GM12878 (cell line): ENCODE data around the gene JHY. TPM values are rescaled to one million over a fixed set of nuclear protein-coding genes. Genes with fewer than 3 reads are reported as not detected.
A peak's percentile ranks its signal among the peaks of the same experiment; 100 is the strongest.

Source experiments
- ATAC-seq: fragments of 200-7000 bp; cut with Tn5 transposase; 3 replicates; pipeline ENCODE4 v1.9.1; 2020; ENCODE audit warnings: mild to moderate bottlenecking, moderate library complexity
- BruUV-seq: library from RNA; stranded (reverse); fragments of 400-500 nt; replicated peaks from 2 replicates; lab custom pipeline; 2021; lab: Mats Ljungman, UMichigan
- CTCF ChIA-PET: fragments of 300-600 bp; sonication (Branson Sonifier 250); formaldehyde crosslinking; extraction: SDS; loops from one replicate; lab custom pipeline; 2021; ENCODE audit warnings: inconsistent platforms; lab: Yijun Ruan, JAX
- POLR2A ChIA-PET: fragments of 350-600 bp; formaldehyde crosslinking; extraction: SDS; loops from one replicate; lab custom pipeline; 2021; ENCODE audit warnings: inconsistent platforms; lab: Charles Lee
- RAD21 ChIA-PET: fragments of 300-600 bp; sonication (Branson Sonifier 250); formaldehyde crosslinking; loops from one replicate; lab custom pipeline; 2023; ENCODE audit warnings: antibody characterized with exemption; ENCODE audit not compliant: unreplicated experiment; lab: Charles Lee
- SMC1A ChIA-PET: fragments of 300-600 bp; sonication (Branson Sonifier 250); formaldehyde crosslinking; loops from one replicate; lab custom pipeline; 2023; ENCODE audit not compliant: unreplicated experiment, uncharacterized antibody; lab: Charles Lee
- DNase-seq: peaks from one replicate; pipeline ENCODE4 v3.0.0-alpha.2; 2011; ENCODE audit warnings: low read depth, low spot score
- FAIRE-seq: peaks from 3 replicates; lab custom pipeline; 2011; peaks lifted over from hg19 to GRCh38; lab: Jason Lieb, UNC
- H2AFZ ChIP-seq: 2 replicates; pipeline ENCODE4 v1.6.0; 2011; ENCODE audit warnings: low read depth, low read length, control low read depth; ENCODE audit not compliant: control insufficient read depth
- H3K27ac ChIP-seq: 2 replicates; pipeline ENCODE4 v1.5.1; 2011; ENCODE audit warnings: control low read depth; ENCODE audit not compliant: control insufficient read depth, insufficient read depth
- H3K27me3 ChIP-seq, 2 experiments: replicated peaks in 1 of 2; 2 replicates each; pipeline versions ENCODE4 v1.6.0 to v1.6.1; 2011; ENCODE audit warnings: low read length in 1 of 2; ENCODE audit not compliant: control insufficient read depth in 2 of 2, insufficient read depth in 2 of 2
- H3K36me3 ChIP-seq, 2 experiments: 2 replicates each; pipeline ENCODE4 v1.5.1; 2011; ENCODE audit warnings: low read length in 1 of 2; ENCODE audit not compliant: control insufficient read depth in 2 of 2, insufficient read depth in 2 of 2
- H3K4me1 ChIP-seq: 2 replicates; pipeline ENCODE4 v1.6.1; 2011; ENCODE audit warnings: mild to moderate bottlenecking, low read length, moderate library complexity, mixed read lengths; ENCODE audit not compliant: control insufficient read depth, insufficient read depth
- H3K4me2 ChIP-seq: 2 replicates; pipeline ENCODE4 v1.6.0; 2011; ENCODE audit warnings: control low read depth; ENCODE audit not compliant: control insufficient read depth, insufficient read depth
- H3K4me3 ChIP-seq: fragments of 200-600 bp; sonication (generic); 2 replicates; pipeline ENCODE4 v1.5.1; 2016
- H3K79me2 ChIP-seq: 2 replicates; pipeline ENCODE4 v1.6.0; 2011; ENCODE audit warnings: low read length; ENCODE audit not compliant: control insufficient read depth, insufficient read depth
- H3K9ac ChIP-seq: 2 replicates; pipeline ENCODE4 v1.8.0; 2011; ENCODE audit warnings: low read length, control low read depth, mixed read lengths; ENCODE audit not compliant: control insufficient read depth, insufficient read depth
- H3K9me3 ChIP-seq: replicated peaks from 3 replicates; pipeline ENCODE4 v1.5.1; 2011; ENCODE audit warnings: mild to moderate bottlenecking, low read length; ENCODE audit not compliant: control insufficient read depth, insufficient read depth
- H4K20me1 ChIP-seq: 2 replicates; pipeline ENCODE4 v1.6.0; 2011; ENCODE audit not compliant: control insufficient read depth, insufficient read depth
- ATF7 ChIP-seq: fragments of 450-650 bp; IDR thresholded peaks from 2 replicates; pipeline ENCODE4 v1.6.1; 2016; ENCODE audit warnings: low read depth, mild to moderate bottlenecking
- KAT2A ChIP-seq: conservative IDR thresholded peaks from 2 replicates; pipeline ENCODE4 v1.6.1; 2011; ENCODE audit warnings: low read depth, low read length; ENCODE audit not compliant: control insufficient read depth
- MEF2B ChIP-seq: fragments of 450-650 bp; IDR thresholded peaks from 2 replicates; pipeline ENCODE4 v1.6.1; 2018; ENCODE audit warnings: mild to moderate bottlenecking, moderate library complexity; ENCODE audit not compliant: partially characterized antibody, poor library complexity, severe bottlenecking
- RAD51 ChIP-seq: fragments of 450-650 bp; IDR thresholded peaks from 2 replicates; pipeline ENCODE4 v1.6.1; 2016; ENCODE audit warnings: moderate library complexity, mild to moderate bottlenecking, inconsistent platforms
- SIX5 ChIP-seq: IDR thresholded peaks from 2 replicates; pipeline ENCODE4 v1.6.1; 2011; ENCODE audit warnings: mild to moderate bottlenecking, low read depth, low read length, moderate library complexity; ENCODE audit not compliant: severe bottlenecking
- WGBS: methylation state at CpG from one replicate; pipeline ENCODE4 v1.1.6; 2016; ENCODE audit warnings: low lambda C conversion rate; ENCODE audit not compliant: insufficient replicate concordance, insufficient coverage; ENCODE audit errors: missing lambda C conversion rate; 5-methylcytosine and 5-hydroxymethylcytosine counted together
- in situ Hi-C: fragments of 300-500 bp; cut with MboI; formaldehyde crosslinking; loops from 9 replicates; pipeline ENCODE4 v1.14.3; 2018; ENCODE audit warnings: mixed read lengths
- intact Hi-C: fragments of 100-400 bp; cut with micrococcal nuclease; formaldehyde crosslinking; loops from one replicate; pipeline ENCODE4 v1.14.2; 2022; ENCODE audit not compliant: unreplicated experiment
- polyA plus RNA-seq, 11 experiments: library from polyadenylated mRNA; depleted of rRNA in 4 of 11; unstranded in 6 of 11; stranded (reverse) in 5 of 11; fragments of >200 nt; fragmentation: Nextera tagmentation in 4 of 11; fragmentation: Illumina TruSeq in 1 of 11; extraction: Ambion mirVana in 4 of 11; extraction: Trizol in 1 of 11; gene quantifications; 1 replicate in 1 of 11; 2 replicates in 10 of 11; pipeline versions ENCODE4 v1.2.1 to v1.2.3, GENCODE V29; 2011 to 2016; ENCODE audit warnings: inconsistent platforms in 2 of 11, missing spikeins in 2 of 11, low read depth in 1 of 11
- total RNA-seq, 4 experiments: library from RNA; depleted of rRNA in 3 of 4; stranded (reverse); fragments of >200 nt in 3 of 4; fragmentation: Illumina TruSeq in 1 of 4; extraction: Trizol in 1 of 4; gene quantifications; 2 replicates each; pipeline versions ENCODE4 v1.2.1 to v1.2.3, GENCODE V29; 2013 to 2021

The JHY gene
- total and polyA plus RNA-seq, 10 of the 15 experiments (the other 5 are each of a cell fraction or from before 2014, with no cell fraction given) = 0.90 to 7.1 (median 5.5) TPM

DNA sequence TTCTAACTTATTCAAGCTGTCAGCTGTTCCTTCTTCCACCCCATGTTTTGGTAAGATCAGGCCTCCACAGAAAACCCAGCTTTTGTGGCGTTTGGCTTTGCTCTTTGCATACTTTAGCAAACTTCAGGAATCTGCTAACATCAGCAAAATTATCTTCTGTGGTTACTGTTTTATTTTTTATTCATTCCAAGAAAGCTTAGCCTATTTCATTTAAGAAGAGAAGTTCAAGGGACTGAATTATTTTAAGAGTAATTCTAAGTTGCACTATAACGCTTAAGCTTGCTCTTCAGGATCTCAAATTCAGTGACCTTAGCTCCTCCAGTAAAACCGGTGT lies 1.1 kb downstream of the JHY start:
- in situ Hi-C loops (no loop called here), intact Hi-C loops (no loop called here)
- ATAC-seq (no peak), FAIRE-seq (no peak), DNase-seq (no peak)
- POLR2A ChIA-PET = interaction anchor here (0.7 to 1.5 kb wide), 7 partner anchors 9 to 179 kb away, joined by 3 to 8 read pairs (median 3); partner anchors contain the start of gene HSPA8
- Histone ChIP-seq H3K27me3 (no peaks in the 10 kb centered on the region), H3K4me2 (peak overlapping the region; percentile 21), H4K20me1 (no peaks in the 10 kb centered on the region), H2AFZ (peak overlapping the region; percentile 86; the same call in 1 of the 2 replicates), H3K9me3 (no peaks in the 10 kb centered on the region), H3K4me1 (no peaks in the 10 kb centered on the region; the same call in 1 of the 2 replicates), H3K4me3 (peak overlapping the region; percentile 76; the same call in 1 of the 2 replicates), H3K36me3 (no peaks in the 10 kb centered on the region), H3K27ac (no peak overlapping the region), H3K79me2 (no peaks in the 10 kb centered on the region), H3K9ac (peak overlapping the region; percentile 69; the same call in 1 of the 2 replicates)
- SMC1A ChIA-PET = interaction anchor here (0.9 to 8.2 kb wide), 7 partner anchors 10 to 138 kb away, joined by 3 to 146 read pairs (median 6); no protein-coding TSS in a partner anchor
- no TSS peak for BruUV-seq
- 65% methylated on average over 3 of the region's 3 CpGs for WGBS
- CTCF ChIA-PET = interaction anchor here (0.9 to 1.5 kb wide), 9 partner anchors 10 to 174 kb away, joined by 3 to 8 read pairs (median 4); no protein-coding TSS in a partner anchor
- 0 out of 2 replicates have a peak, but pooled peaks have one; percentile 18 for TF ChIP-seq RAD51
- no peak for TF ChIP-seq SIX5
- RAD21 ChIA-PET = interaction anchor here (0.7 to 2.2 kb wide), 14 partner anchors 9 to 173 kb away, joined by 3 to 14 read pairs (median 4); no protein-coding TSS in a partner anchor

DNA sequence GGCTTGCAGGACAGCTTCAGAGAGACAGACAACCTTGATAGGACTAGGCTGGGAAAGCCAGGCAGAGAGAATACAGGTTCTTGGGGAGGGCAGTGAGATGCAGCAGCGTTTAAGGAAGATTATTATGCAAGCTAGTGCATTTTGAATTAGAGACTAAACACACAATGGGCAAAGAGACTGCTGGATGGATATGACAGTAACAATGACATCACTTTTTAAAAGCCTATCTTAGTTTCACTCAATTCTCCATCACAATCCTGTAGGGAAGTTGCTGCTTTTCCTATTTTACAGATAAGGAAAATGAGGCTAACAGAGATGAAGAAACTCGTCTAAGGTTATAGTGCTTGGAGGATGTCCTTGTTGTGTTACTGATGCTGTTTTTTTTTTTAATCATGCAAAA lies 5.6 kb downstream of the JHY start:
- no peaks in the 10 kb centered on the region for H3K9me3 ChIP-seq
- TF ChIP-seq ATF7 (peak; percentile 82), MEF2B (no peak), KAT2A (no peak)
- H3K36me3 ChIP-seq = no peaks in the 10 kb centered on the region; a peak in 1 of 4 replicates
- no peak overlapping the region for H2AFZ ChIP-seq
- ChIA-PET POLR2A (interaction anchor here (0.9 to 2.1 kb wide), 4 partner anchors 8 to 174 kb away, joined by 3 to 8 read pairs (median 6); partner anchors contain the start of gene HSPA8), RAD21 (no interaction called here), SMC1A (interaction anchor here (1.2 to 8.2 kb wide), 5 partner anchors 13 to 168 kb away, joined by 3 to 146 read pairs (median 6); no protein-coding TSS in a partner anchor), CTCF (interaction anchor here (1.6 to 2.0 kb wide), 3 partner anchors 14 to 133 kb away, joined by 6 to 8 read pairs (median 7); no protein-coding TSS in a partner anchor)
- H3K4me1 ChIP-seq = no peaks in the 10 kb centered on the region
- BruUV-seq = no TSS peak
- H3K4me3 ChIP-seq = no peak overlapping the region
- FAIRE-seq (no peak), ATAC-seq (no peak), DNase-seq (no peak)
- in situ Hi-C loops (no loop called here), intact Hi-C loops (no loop called here)
- H3K27ac ChIP-seq = no peak overlapping the region
- no peak overlapping the region for H3K4me2 ChIP-seq
- H3K27me3 ChIP-seq = no peaks in the 10 kb centered on the region
- WGBS = 50% methylated on average over 2 of the region's 2 CpGs
- no peak overlapping the region for H3K9ac ChIP-seq
- no peaks in the 10 kb centered on the region for H3K79me2 ChIP-seq
- no peaks in the 10 kb centered on the region for H4K20me1 ChIP-seq
